NCI-H2227 (cell line): ENCODE data around the gene PGAM5.
A peak's percentile ranks its signal among the peaks of the same experiment; 100 is the strongest.
"Not testable (repeated sequence)": the region's sequence is repeated elsewhere in the genome, so short reads cannot be mapped to it uniquely, and the experiment has no call there.

Experiments
- DNase-seq: peaks from one replicate; lab custom pipeline; 2025; ENCODE audit not compliant: unreplicated experiment; lab: John Stamatoyannopoulos, UW

PGAM5 gene

GRCh38 chr12:132741620-132742019, 31.0 kb downstream of the PGAM5 start:
- no peak for DNase-seq

DNA sequence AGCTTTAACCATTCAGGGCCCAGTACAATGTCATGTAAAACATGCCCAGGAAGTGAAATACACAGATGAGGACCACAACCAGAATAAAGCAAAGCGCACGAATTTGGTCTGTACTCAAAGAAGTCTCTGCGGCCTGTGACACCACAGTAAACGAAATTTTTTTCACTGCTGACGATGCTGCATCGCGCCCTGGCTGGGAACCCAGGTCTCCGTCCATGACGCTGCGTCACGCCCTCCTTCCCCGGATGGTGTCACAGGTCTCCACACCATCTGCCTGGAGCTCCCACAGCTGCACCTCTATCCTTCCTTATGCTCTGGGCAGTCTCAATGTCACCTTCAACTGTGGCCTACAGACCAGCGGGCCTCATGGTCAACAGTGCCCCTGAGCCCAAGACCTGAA, 33.2 kb downstream of the PGAM5 start:
- DNase-seq: no peak

- DNase-seq: no peak
Observed at GRCh38 chr12:132746613-132747012, 36.0 kb downstream of the PGAM5 start.

GRCh38 chr12:132747395-132747794, 36.8 kb downstream of the PGAM5 start:
- DNase-seq: no peak

DNA sequence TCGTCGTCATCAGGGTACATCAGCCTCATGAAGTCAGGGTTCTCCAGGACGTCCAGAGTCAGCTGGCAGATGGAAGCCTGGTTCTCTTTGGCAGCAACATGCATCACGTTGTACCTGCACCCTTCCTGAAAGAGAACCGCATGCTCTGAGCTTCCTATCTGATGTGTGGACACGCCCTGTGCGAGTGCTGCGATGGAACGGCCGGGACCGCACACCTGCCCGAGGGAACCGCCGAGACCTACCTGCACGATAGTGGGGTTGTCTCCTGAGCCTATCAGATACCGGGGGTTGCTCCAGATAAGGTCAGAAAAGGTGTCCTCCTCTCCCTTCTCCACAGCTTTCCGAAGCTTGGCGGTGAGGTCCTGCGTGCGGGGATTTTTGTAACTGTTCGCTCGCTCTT, 37.3 kb downstream of the PGAM5 start:
- no peak for DNase-seq

- no peak for DNase-seq
Observed at GRCh38 chr12:132748319-132748718, 37.7 kb downstream of the PGAM5 start.

GRCh38 chr12:132753670-132754069, 43.0 kb downstream of the PGAM5 start:
- DNase-seq: not testable (repeated sequence)

GRCh38 chr12:132754160-132754932, 43.7 kb downstream of the PGAM5 start:
- DNase-seq: no peak

- not testable (repeated sequence) for DNase-seq
Observed at GRCh38 chr12:132758825-132759224, 48.2 kb downstream of the PGAM5 start.

GRCh38 chr12:132759359-132759758, 48.7 kb downstream of the PGAM5 start:
- DNase-seq: no peak

DNA sequence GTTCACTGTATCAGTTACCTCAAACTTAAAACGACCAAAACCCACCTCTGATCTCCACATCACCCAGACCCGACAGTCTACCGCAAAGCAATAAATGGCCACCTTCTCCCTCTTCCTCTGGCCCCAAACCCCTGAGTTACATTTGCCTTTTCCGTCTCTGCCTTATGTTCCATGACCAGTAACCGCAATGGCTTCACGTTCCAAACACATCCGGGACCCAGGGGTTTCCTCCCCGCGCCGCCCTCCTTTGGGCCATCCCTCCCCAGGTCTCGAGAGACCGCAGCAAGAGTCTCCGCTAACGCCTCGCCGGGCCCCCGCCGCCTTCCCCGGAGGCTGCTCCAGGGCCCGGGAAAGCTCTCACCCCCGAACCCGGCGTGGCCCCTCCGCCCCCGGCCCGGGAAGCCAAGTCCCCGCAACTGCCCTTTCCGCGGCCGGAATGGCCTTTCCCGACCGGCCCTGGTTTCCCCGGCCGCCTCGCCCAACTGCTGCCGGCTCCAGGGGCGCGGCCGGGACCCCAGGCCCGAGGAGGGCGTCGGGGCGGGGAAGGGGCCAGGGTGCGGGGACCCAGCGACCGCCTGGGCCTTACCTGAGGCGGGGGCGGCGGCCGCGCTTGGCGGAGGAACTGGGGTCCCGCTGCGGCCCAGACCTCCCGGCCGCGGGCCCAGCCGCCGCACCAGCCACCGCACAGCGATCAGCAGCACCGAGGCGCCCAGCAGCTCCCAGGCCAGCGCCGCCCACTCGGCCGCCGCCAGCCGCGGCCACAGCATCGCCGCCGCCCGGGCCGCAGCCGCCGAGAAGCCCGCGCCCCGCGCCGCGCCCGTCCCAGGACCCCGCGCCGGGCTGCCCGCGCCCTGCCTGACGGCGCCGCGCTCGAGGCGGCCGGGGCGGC, 50.6 kb downstream of the PGAM5 start, which contains the start of gene ANKLE2:
Gene ANKLE2 (minus strand): TSS at position 801 of the 889 bp plus-strand sequence. CDS start 34 bp downstream, at position 767.
- DNase-seq: peak; percentile 73

- peak; percentile 94 for DNase-seq
Observed at GRCh38 chr12:132761921-132762583, 51.4 kb downstream of the PGAM5 start.

- no peak for DNase-seq
Observed at GRCh38 chr12:132764231-132764630, 53.6 kb downstream of the PGAM5 start.

DNA sequence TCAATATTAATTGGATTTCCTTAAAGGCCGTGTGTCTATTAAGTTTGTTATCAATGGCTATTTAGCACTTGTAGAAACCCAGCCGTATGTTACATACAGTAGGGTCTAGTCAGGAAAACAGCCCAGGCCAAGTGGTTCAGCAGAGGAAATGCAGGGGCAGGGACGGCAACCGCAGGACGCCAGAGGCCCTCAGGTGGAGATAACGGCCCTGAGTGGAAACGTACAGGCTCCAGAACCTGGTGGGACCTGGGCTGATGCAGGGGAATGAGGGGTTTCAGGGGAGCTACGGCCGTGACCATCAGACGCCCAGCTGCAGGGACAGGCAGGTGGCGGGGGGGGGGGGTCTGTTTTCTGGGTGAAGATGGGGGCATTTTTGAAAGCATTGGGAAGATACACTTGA, 54.7 kb downstream of the PGAM5 start:
- no peak for DNase-seq

DNA sequence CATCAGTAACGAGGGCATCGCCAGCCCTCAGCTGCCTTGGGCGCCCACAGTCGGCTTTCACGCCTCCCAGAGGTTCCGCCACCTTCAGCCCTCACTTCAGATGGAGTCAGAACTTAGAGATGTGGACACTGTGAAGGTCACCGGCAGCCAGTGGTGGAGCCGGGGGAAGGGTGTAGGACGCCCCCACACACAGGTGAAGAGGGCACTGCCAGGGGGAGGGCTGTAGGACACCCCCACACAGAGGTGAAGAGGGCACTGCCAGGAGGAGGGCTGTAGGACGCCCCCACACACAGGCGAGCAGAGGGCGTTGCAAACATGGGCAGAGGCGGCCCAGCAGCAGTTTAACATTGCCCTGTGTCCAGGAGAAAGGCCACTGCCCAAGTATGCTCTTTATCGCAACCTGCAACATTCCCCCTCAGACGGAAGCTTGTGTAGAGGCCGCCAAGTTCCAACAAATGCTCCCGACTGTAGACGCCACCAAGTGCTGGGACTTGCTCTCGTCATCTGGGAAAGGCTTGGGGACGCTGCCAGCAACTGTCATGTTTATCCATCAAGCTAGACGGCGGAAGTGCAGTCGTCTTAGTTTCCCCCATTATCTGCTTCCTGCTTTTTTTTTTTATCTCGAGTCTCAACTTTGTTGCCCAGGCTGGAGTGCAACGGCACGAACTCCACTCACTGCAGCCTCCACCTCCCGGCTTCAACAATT, 55.9 kb downstream of the PGAM5 start:
- DNase-seq: no peak

DNA sequence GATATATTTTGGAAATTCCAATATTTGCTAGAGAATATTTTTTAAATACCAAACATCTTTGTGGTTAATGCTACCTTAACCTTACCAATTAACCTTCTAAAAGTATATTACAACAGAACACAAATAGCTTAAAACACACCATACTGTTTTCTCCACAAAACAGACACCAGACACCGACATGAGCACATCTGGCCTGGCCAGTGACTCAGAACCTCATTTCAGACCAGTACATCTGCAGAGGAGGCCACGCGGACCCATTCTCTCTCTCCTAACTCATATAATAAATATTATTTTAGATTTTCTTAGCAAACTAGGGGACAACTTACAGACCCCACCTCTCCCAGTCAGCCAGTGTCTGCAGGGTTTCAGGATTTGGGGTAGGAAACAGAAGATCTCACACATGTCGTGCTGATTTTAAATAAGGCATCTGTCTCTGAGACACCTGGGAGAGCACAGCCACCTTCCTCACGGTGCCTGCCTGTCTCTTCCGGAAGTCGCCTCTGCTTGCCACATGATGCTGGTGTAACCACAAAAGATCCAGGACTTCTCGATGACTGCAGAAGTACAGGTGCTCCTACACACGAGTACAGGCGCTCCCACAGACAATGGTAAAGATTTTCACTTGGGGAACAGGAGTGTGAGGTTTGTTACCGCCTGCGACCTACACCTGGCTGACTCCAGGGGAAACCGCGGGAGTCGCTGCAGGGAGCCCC, 60.6 kb downstream of the PGAM5 start:
- no peak for DNase-seq
